HS-27A (cell line): ENCODE measurements around the gene TOPBP1.
"Not testable (repeated sequence)": the region's sequence is repeated elsewhere in the genome, so short reads cannot be mapped to it uniquely, and the experiment has no call there.

Experiments used
- DNase-seq: peaks from one replicate; pipeline ENCODE4 v3.0.0-alpha.2; 2012; ENCODE audit warnings: low read depth, missing footprints

Gene TOPBP1

DNA sequence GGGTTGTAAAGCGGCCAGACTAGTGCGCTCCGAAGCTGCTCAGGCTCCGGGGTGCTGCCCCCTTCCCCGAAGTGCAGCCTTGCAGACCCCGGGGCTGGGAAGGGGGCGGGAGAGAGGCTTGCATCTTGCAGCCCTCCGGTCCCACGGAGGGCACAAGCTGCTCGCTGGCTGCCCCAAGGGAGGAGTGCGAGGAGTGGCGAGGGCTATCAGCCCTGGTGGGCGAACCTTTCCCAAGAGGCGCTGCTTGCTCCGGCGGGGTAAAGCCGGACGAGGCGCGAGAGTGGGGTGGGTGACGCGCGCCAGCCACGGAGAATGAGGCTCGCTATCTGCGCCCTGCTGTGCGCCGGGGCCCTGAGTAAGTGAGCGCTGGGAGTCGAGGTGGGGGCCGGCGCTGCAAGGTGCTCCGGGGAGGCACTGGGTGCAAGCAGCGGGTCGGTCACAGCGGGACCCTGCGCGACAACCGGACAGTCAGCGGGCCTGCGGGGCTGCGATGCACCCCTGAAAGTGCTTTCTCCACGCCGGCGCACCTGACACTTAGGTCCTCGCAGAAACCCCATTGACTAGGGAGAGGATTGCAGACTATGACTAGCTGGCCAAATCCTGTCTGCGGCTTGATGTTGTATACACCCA is 12.7 kb upstream of the TOPBP1 start:
- DNase-seq, result no peak

DNA sequence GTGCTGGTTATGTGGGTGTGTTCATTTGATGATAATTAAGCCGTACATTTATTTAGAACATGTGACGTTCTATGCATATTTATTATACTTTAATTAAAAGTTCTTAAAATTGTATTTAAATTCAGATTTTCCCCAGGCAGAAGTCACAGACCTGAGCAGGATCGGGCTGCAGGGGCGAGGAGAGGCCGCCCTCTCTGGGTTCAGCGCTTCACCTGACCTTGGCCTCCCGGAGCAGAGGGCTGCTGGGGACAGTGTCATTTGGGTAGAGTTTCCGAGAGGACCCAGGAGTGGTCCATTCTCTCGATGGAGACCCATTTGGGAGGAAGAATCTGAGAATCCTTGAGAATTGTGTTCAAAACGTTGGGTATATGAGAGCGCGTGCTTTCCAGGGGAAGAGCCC is 12.0 kb upstream of the TOPBP1 start:
- DNase-seq, result no peak

DNA sequence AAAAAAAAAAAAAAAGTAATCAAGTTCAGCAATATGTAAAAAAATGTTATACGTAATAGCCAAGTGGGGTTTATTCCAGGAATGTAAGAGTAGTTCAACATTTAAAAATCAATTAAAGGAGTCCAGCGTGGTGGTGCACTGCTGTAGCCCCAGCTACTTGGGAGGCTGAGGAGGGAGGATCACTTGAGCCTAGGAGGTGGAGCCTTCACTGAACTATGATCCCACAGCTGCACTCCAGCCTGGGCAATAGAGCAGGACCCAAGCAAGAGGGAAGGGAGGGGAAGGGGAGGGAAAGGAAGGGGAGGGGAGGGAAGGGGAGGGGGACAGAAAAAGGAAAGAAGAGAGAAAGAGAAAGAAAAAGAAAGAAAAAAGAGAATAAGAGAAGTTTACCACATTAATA is 10.7 kb upstream of the TOPBP1 start:
- DNase-seq, result no peak

DNA sequence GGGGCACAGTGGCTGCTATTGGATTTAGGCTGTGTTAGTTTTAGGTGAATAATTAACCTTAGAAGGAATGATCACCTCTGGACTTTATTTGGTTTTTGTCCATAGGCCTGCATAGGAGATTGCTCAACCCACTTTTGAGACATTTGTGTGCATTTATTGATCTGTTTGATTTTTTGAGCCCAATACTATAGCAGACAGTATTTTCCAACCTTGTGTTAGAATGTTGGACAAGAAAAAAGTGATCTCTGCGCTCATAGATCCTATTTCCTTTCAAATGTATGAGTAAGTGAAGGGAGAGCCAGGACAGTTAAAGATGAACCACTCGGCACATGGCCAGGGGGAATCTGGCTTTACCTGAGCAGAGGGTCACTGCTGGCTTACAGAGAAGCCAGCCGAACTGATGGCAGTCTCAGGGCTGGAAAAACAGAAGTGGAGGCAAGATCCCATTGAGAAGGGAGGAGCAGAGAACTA is 8.8 kb upstream of the TOPBP1 start:
- DNase-seq, result no peak

DNA sequence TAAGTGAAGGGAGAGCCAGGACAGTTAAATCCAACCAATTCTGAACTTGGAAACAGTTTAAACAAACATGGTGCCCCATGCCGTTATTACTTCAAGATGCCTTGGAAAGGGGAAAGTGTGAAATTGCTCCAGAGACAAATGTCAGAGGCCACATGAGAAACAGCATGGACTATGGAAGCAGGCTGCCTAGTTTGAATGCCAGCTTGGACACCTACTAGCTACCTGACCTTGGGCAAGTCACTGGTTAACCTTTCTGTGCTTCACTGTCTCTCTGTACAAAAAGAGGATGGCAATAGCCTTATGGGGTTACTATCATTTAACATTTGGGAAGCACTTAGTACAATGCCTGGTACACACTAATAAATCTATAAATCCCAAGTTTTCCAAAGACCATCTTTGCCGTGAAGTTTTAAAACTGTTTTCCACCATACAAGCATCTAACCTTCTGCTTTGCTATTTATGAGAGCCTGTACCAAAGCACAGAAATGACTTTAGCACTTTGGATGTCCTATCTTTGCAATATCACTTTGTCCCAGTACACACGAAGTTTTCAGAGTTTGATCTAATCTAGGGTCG is 8.3 kb upstream of the TOPBP1 start:
- DNase-seq, result no peak

DNA sequence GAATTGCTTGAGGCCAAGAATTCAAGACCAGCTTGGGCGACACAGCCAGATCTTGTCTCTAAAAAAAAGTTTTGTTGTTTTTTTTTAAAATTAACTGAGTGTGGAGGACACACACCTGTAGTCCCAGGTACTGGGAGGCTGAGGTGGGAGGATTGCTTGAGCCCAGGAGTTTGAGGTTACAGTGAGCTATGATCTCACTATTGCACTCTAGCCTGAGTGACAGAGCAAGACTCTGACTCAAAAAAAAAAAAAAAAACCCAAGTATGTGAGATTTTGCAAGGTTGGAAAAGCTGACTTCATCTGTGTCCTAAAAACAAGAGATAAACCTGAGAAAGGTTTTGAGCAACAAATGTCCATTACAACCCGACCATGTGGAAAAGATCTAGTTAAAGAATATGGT is 5.4 kb upstream of the TOPBP1 start:
- DNase-seq, result no peak

DNA sequence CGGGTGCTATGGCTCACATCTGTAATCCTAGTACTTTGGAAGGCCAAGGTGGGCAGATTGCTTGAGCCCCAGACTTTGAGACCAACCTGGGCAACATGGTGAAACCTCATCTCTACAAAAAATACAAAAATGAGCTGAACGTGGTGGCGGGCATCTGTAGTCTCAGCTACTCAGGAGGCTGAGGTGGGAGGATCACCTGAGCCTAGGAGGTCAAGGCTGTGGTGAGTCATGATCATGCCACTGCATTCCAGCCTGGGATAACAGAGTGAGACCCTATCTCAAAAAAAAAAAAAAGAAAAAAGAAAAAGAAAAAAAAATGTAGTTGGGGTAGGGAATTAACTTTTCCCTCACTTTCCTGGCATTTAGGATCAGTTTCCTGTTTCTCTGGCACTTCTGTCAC is 3.4 kb upstream of the TOPBP1 start:
- not testable (repeated sequence) for DNase-seq

DNA sequence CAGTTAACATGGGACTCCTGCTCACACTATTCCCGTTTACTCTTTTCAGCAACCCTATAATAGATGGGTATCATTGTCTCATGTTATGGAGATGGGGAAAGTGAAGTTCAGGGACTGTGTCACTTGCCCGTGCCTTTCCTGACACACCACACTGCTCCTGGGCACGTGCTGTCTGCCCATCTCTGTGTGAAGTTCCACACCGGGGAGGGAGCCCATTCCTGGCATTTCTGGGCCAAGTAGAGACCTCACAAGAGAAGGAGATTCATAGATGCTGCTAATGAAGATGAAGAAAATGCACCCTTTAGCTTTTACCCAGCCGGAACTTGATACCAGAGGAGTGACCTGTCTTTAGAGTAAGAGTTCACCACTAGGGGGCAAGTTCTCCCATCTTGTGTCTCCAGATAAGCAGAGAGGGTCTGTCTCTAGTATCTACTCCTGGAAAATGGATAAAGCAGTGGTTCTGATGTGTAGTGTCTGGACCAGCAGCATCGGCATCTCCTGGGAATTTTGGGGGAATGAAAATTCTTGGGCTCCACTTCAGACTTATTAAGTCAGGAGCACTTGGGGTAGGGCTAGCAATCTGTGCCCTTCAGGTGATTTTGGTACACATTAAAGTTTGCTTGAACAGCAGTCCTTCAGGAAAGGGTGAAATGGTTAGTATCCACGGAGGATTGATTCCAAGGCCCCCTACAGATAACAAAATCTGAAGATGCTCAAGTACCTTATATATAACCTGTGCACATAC is 2.0 kb upstream of the TOPBP1 start:
- no peak for DNase-seq

DNA sequence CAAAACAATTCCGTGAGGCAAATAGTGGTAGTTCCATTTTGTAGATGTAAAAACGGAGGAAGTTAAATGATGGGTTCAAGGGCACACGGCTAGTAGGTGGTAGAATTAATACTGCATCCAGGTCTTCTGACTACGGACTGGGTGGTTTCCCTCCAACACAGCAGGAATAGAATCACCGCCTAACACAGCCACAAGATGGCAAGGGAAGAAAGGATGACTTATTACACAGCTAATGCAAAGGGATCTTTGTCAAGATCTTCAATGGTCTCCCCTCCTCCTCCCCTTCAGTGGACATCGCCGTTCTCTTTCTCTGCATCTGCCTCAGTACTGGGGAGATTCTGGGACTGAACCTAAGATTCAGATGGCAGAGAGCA is 524 bp upstream of the TOPBP1 start:
- DNase-seq, result no peak

DNA sequence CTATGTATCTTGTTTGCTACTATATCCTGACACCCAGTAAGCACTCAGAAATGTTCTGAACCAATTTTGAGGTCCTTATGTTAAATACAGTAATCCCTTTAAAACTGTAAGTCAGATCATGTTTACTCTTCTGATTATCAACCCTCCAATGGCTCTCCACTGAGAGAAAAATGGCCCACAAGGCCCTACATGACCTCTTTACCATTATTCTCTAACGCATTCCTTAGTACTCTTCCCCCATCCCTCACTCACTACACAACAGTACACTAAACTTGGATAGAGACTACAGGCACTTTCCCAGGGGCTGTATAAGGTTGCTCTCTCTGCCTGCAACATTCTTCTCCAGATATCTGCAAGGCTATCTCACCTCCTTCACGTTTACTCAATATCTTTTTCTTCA is 1.9 kb downstream of the TOPBP1 start:
- no peak for DNase-seq

DNA sequence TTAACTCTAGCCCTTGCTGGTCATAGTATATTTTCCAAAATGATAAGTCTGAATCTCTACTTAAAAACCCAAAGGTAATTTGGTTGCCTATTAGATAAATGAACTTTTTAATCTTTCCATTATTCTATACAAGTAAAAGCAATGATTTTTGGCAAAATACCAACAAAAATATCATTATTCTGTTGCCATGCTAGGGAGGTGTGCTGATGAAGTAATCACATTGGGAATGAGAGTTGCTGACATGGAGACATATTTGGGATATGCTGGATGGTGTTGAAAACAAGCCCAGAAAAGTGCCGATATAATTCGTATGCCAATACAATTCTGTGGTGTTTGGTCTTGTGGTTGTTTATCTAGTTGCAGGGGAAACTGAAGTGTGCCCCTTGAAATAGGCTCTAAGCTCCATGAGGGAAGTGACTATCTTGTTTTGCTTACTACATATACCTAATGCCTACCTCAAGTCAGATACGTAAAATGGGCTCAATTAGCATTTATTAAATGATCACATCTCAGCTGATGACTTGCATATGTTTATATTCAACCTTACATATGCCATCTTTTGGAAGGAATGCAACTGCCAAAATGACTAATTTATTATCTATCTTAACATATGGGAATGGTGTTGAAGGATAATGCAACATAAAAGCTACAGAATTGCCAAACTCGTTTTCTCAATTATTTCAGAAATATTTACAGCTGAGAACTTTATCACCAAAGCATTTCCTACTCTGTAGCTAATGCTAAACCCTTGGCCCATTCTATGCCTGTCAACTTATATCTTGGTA is 5.8 kb downstream of the TOPBP1 start:
- DNase-seq, result no peak

DNA sequence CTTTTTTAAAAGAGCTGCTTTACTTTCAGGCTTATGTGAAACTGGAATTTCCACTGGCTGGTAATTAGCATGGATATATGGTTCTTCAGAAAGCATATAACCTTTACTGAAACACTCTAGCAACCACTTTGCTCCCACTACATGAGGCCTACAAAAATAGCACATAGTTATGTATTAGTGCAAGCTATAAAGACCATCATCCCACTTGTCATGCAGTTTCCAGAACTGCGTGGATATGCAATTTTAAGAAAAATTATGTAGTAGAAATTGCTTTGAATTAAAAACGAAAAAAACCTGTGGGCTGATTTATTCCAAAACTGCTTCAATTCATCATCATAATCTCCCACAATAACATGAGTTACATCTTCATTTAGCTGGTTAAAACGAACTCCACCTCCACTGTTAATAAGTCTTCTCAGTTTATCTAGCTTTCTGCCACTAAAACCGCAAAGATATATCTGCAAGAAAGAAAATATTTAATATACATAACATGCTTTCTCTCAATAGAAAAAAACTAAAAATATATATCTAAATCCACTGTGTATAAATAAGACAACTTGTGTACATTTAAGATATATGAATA is 12.2 kb downstream of the TOPBP1 start:
- DNase-seq, result no peak

DNA sequence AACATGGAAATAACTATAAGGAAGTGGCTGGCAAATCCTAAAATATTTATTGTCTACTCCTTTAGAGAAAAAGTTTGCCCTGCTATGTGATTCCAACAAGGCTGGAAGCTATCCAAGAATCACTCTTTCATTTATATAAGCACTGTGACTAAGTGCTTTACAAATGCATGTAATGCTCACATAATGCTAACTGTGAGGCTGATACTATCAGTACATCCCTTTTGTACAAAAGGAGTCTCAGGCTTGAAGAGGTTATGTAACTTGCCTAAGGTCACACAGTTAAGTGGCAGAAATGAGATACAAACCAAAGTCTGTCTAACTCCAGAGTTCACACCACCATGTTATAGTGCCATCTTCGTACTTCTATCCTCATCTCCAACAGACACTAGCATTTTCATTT is 17.0 kb downstream of the TOPBP1 start:
- peak; percentile 80 for DNase-seq

DNA sequence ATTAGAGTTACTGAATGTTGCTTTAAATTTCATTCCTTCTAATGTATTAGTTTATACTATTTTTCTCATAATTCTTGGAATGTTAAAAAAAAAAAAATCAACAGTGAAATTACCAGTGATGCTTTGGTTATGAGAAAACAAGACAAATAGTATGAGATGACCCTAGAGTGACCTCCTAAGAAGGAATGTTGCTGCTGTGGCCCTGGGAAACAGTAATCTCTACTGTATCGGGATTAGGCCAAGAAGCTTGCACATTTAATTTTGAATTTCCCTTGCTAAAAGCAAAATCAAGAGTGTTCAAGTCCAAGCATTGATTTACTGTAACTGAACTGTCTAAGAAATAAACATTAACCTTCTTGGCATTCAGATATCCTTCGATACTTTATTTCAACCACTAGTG is 18.1 kb downstream of the TOPBP1 start:
- no peak for DNase-seq

DNA sequence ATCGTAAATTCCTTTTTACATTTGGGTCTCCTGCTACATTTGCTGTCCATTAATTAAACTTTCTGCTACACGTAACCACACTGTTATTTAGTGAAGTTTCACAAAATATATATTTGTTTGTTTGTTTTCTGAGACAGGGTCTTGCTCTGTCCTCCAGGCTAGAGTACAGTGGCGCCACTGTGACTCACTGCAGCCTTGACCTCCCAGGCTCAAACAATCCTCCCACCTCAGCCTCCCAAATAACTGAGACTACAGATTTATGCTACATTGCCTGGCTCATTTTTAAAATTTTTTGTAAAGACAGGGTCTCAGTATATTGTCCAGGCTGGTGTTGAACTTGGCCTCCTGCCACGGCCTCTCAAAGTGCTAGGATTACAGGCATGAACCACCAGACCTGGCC is 20.5 kb downstream of the TOPBP1 start:
- DNase-seq, result no peak

DNA sequence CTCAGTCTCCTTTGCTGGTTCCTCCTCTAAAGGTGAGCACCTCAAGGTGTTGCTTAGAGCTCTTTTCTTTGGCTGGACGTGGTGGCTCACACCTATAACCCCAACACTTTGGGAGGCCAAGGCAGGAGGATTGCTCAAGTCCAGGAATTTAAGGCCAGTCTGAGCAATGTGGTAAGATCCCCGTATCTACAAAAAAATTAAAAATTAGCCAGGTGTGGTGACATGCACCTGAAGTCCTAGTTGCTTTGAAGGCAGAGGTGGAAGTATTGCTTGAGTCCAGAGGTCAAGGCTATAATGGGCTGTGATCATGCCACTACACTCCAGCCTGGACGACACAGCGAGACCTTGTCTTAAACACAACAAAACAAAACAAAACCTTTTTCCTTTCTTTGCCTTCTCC is 28.3 kb downstream of the TOPBP1 start:
- DNase-seq, result no peak

DNA sequence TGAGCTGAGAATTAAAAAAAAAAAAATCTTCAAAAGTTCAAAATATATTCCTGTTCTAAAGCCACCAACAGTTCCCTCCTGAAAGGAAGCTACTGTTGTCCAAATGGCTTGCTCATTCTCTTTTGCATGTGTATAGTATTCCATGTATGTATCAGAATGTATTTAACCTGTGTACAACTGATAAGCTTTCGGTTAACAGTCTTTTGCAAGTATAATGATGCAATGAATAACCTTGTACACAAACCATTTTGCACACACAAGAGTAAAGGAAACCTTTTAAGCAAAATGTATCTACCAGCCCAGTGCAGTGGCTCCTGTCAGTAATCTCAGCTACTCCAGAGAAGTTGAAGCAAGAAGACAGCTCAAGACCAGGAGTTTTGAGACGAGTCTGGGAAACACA is 32.6 kb downstream of the TOPBP1 start:
- DNase-seq, result no peak

DNA sequence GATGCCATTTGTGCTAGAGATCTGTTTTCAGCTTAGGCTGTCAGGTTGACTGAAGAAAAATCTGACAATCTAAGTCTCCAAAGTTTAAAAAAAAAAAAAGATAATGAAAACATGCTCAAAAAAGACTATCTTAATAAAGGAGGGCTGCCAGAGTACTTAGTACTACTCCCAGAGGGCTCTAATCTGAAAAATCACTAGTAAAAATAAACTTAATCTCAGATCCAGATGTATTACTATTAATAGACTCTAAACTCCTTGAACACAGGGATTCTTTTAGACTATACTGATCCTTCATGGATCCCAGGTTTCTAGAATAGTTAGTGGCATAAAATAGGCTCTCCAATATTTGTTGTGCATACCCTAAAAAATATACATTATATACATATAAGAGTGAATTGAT is 34.0 kb downstream of the TOPBP1 start:
- DNase-seq, result no peak

DNA sequence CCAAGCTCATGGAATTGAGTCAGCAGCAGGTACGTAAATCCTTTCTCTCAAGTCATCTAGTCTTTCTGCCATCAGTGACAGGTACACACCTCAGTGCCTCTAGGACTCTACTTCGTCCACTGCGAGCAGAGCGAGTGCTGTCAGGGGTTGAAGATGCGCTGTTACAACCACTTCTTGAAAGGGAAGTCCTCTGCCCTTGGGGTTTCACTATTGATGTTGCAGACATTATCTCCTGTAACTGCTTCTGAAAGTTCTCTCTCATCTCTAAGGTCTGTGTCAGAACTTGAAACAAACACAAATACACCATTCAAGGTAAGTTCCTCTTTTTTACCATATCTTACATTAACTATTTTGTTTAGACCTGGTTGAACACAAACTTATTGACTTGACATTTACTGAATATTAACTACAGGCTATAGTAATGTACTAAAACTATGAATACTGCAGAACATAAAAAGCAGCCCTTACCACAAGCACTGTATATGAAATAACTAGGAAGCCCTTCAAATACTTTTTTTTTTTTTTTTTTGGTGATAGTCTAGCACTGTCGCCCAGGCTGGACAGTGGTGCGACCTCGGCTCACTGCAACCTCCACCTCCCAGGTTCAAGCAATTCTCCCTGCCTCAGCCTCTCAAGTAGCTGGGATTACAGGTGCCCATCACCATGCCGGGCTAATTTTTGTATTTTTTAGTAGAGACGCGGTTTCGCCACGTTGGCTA is 41.5 kb downstream of the TOPBP1 start:
- no peak for DNase-seq

DNA sequence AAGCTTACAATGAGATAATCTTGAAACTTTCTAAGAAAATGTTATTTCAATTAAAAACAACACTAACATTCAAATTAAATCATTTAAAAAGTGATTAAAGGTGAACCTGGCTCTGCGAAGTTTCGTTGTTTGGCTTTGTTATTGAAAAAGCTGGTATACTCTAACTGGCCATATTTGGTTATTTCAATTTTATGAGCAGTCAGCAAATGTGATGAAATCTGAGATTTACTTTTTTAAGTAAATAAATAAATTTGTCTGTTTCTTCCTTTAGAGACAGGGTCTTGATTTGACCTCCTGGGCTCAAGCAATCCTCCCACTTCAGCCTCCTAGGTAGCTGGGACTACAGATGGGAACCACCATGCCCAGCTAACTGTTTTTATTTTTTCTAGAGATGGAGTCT is 50.2 kb downstream of the TOPBP1 start:
- DNase-seq, result no peak

DNA sequence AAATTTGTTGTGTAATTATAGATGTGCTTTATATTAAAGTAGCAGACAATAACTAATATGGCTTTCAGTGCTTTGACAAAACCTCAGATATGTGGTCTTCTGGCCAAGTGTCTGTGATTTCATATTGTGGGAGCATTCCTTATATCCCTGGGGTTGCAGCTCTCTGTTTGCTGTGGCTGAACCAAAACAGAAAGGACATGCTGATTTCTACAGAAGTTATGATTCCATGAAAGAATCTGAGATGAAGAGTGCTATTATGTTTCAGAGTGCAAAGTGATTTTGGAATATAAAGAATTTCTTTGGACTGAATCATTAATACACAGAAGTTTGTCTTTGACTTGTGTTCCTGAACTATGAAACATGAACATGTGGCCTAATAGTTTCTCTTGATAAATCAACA is 51.7 kb downstream of the TOPBP1 start:
- no peak for DNase-seq

DNA sequence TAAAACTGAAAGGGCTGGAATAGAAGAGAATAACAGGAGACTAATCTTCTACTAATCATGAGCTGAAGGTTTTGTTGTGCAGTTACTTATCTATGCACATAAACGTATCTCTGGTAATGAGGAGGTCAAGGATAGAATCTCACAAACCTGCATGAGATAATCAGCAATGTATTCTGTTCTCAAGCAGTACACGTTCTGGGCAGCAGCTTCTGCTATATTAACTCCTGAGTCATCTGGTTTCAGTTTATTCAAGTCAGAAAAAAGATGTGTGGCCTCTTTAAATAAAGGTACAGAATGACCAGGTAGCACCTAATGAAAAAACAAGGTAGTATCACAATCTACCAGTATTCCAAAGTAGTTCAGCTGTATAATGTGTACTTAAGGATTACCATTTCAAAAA is 53.4 kb downstream of the TOPBP1 start:
- no peak for DNase-seq
